K562 (cell line): Measurements from ENCODE around the gene MADD. TPM values are rescaled to one million over a fixed set of nuclear protein-coding genes. Genes with fewer than 3 reads are reported as not detected.

Experiments
- C11orf30 ChIP-seq: fragments of 450-650 bp; IDR thresholded peaks from 2 replicates; pipeline ENCODE4 v1.6.1; 2016; ENCODE audit warnings: low read depth, mild to moderate bottlenecking
- E2F1 ChIP-seq: sonication (generic); formaldehyde crosslinking; IDR thresholded peaks from 2 replicates; pipeline ENCODE4 v1.8.1; 2023; ENCODE audit warnings: mild to moderate bottlenecking, missing genetic modification reagents, moderate library complexity
- ETV6 ChIP-seq, 3 experiments: fragments of 150-350 bp in 1 of 3; sonication (generic) in 1 of 3; formaldehyde crosslinking in 1 of 3; IDR thresholded peaks; 2 replicates each; pipeline versions ENCODE4 v1.6.1 to v1.8.0; 2014 to 2022; ENCODE audit warnings: borderline replicate concordance in 2 of 3, low read depth in 2 of 3, antibody characterized with exemption in 1 of 3, low read length in 1 of 3, mild to moderate bottlenecking in 1 of 3, missing genetic modification reagents in 1 of 3
- FOXA1 ChIP-seq: fragments of 450-650 bp; IDR thresholded peaks from 2 replicates; pipeline ENCODE4 v1.6.1; 2016; ENCODE audit warnings: mild to moderate bottlenecking, borderline replicate concordance
- MBD2 ChIP-seq: sonication (generic); IDR thresholded peaks from 2 replicates; pipeline ENCODE4 v1.6.1; 2016; ENCODE audit warnings: low read depth, borderline replicate concordance
- MTA3 ChIP-seq: fragments of 450-650 bp; formaldehyde crosslinking; IDR thresholded peaks from 2 replicates; pipeline ENCODE4 v1.6.1; 2017; ENCODE audit warnings: mild to moderate bottlenecking, borderline replicate concordance
- NBN ChIP-seq: fragments of 450-650 bp; IDR thresholded peaks from 2 replicates; pipeline ENCODE4 v1.6.1; 2016; ENCODE audit warnings: low read depth, mild to moderate bottlenecking
- NEUROD1 ChIP-seq: fragments of 150-350 bp; IDR thresholded peaks from 2 replicates; pipeline ENCODE4 v1.6.1; 2014; ENCODE audit warnings: borderline replicate concordance, low read length, low read depth; ENCODE audit not compliant: partially characterized antibody
- NUFIP1 ChIP-seq: fragments of 450-650 bp; IDR thresholded peaks from 2 replicates; pipeline ENCODE4 v1.6.1; 2018; ENCODE audit not compliant: partially characterized antibody
- RB1 ChIP-seq: fragments of 450-650 bp; IDR thresholded peaks from 2 replicates; pipeline ENCODE4 v1.6.1; 2017; ENCODE audit warnings: low read depth, mild to moderate bottlenecking
- SMAD3 ChIP-seq: fragments of 450-650 bp; formaldehyde crosslinking; conservative IDR thresholded peaks from 2 replicates; pipeline ENCODE4 v1.4.0; 2020; ENCODE audit warnings: mild to moderate bottlenecking
- SMAD4 ChIP-seq: fragments of 250-450 bp; sonication (Bioruptor Pico); conservative IDR thresholded peaks from 2 replicates; pipeline ENCODE4 v1.8.0; 2021; ENCODE audit warnings: inconsistent platforms, mild to moderate bottlenecking, moderate library complexity
- SREBF2 ChIP-seq: sonication (generic); formaldehyde crosslinking; IDR thresholded peaks from 2 replicates; pipeline ENCODE4 v1.4.0; 2020; ENCODE audit warnings: mild to moderate bottlenecking, missing genetic modification reagents
- TEAD2 ChIP-seq: fragments of 450-650 bp; IDR thresholded peaks from 2 replicates; pipeline ENCODE4 v1.6.1; 2016; ENCODE audit warnings: missing genetic modification characterization, control low read depth, missing compliant biosample characterization
- USF2 ChIP-seq: sonication (generic); formaldehyde crosslinking; IDR thresholded peaks from 2 replicates; pipeline ENCODE4 v1.5.0; 2020; ENCODE audit warnings: missing genetic modification reagents
- VEZF1 ChIP-seq: fragments of 200-800 bp; sonication (Bioruptor generic); IDR thresholded peaks from 2 replicates; pipeline ENCODE4 v1.6.1; 2017; ENCODE audit warnings: missing genetic modification characterization, missing compliant biosample characterization
- XRCC3 ChIP-seq: fragments of 450-650 bp; IDR thresholded peaks from 2 replicates; pipeline ENCODE4 v1.6.1; 2017; ENCODE audit warnings: mild to moderate bottlenecking, moderate library complexity
- ZBTB26 ChIP-seq: fragments of 450-650 bp; formaldehyde crosslinking; IDR thresholded peaks from 2 replicates; pipeline ENCODE4 v1.4.0; 2022; ENCODE audit warnings: missing genetic modification characterization
- polyA plus RNA-seq, 8 experiments: library from polyadenylated mRNA; depleted of rRNA in 4 of 8; stranded (reverse) in 5 of 8; unstranded in 3 of 8; fragments of >200 nt; fragmentation: Nextera tagmentation in 2 of 8; fragmentation: Illumina TruSeq in 1 of 8; extraction: Ambion mirVana in 2 of 8; extraction: Trizol in 1 of 8; gene quantifications; 2 replicates each; pipeline versions ENCODE4 v1.2.1 to v1.2.3, GENCODE V29; 2011 to 2014; ENCODE audit warnings: inconsistent platforms in 1 of 8, missing spikeins in 1 of 8
- total RNA-seq, 7 experiments: library from RNA; depleted of rRNA in 6 of 7; stranded (reverse); fragments of >200 nt in 6 of 7; fragmentation: Illumina TruSeq in 2 of 7; extraction: Trizol in 2 of 7; gene quantifications; 2 replicates each; pipeline versions ENCODE4 v1.2.1 to v1.2.3, GENCODE V29; 2011 to 2021; ENCODE audit warnings: low replicate concordance in 1 of 7
- TF ChIP-seq, protein P1 (sequence below): fragments of 450-650 bp; IDR thresholded peaks from 2 replicates; pipeline ENCODE4 v1.6.1; 2016; ENCODE audit warnings: antibody characterized with exemption

MADD gene
- total and polyA plus RNA-seq, 9 of the 15 experiments (the other 6 are each of a cell fraction or from before 2014, with no cell fraction given) = 0.68 to 57.6 (median 33.6) TPM

GRCh38 chr11:47376525-47377371 is 106.8 kb downstream of the MADD start (continued):
- TF ChIP-seq, protein P1, sequence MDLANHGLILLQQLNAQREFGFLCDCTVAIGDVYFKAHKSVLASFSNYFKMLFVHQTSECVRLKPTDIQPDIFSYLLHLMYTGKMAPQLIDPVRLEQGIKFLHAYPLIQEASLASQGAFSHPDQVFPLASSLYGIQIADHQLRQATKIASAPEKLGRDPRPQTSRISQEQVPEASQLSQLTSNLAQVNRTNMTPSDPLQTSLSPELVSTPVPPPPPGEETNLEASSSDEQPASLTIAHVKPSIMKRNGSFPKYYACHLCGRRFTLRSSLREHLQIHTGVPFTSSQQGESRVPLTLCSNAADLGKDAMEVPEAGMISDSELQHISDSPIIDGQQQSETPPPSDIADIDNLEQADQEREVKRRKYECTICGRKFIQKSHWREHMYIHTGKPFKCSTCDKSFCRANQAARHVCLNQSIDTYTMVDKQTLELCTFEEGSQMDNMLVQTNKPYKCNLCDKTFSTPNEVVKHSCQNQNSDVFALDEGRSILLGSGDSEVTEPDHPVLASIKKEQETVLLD = no peak; the same call in 1 of the 2 replicates
- TF ChIP-seq MBD2 (peak; percentile 50; the same call in 1 of the 2 replicates), VEZF1 (peak; percentile 74), USF2 (CRISPR knock-in tag) (no peak), MTA3 (peak; percentile 49; the same call in 1 of the 2 replicates), SMAD4 (CRISPR knock-in tag) (0 out of 2 replicates have a peak, but pooled peaks have one; percentile 30), XRCC3 (no peak), TEAD2 (tag) (no peak), C11orf30 (no peak), NEUROD1 (no peak), RB1 (no peak), NBN (no peak), SREBF2 (CRISPR knock-in tag) (no peak), ZBTB26 (CRISPR knock-in tag) (0 out of 2 replicates have a peak, but pooled peaks have one; percentile 65), E2F1 (no peak), FOXA1 (no peak), NUFIP1 (no peak), SMAD3 (CRISPR knock-in tag) (no peak), ETV6 (IDR thresholded peaks at IDR 0.05; ENCODE audit: borderline replicate concordance in 1 of 2, low read depth in 2 of 2, low read length in 1 of 2) (no peak), ETV6 (CRISPR knock-in tag; IDR thresholded peaks at IDR 0.05; ENCODE audit: borderline replicate concordance) (no peak)
